NCI-H1105 treated with DMSO at 0.1 percent for 48 hours (cell line): ENCODE data around the gene UCKL1.
A peak's percentile ranks its signal among the peaks of the same experiment; 100 is the strongest.
"Not testable (repeated sequence)": the region's sequence is repeated elsewhere in the genome, so short reads cannot be mapped to it uniquely, and the experiment has no call there.

Source experiments
- DNase-seq: peaks from one replicate; lab custom pipeline; 2025; lab: John Stamatoyannopoulos, UW

UCKL1 gene

GRCh38 chr20:63955827-63956663, at the start of gene UCKL1:
TSS of gene UCKL1 (minus strand) at chr20:63956416. CDS start at chr20:63956372, 44 bp downstream.
- peak; percentile 82 for DNase-seq

GRCh38 chr20:64005394-64005793, 49.2 kb upstream of the UCKL1 start:
- no peak for DNase-seq

- no peak for DNase-seq
These were observed 47.9 kb upstream of the UCKL1 start for GRCh38 chr20:64003960-64004725.

GRCh38 chr20:64001607-64002011, 45.4 kb upstream of the UCKL1 start:
- peak; percentile 37 for DNase-seq

GRCh38 chr20:64000906-64001305, 44.7 kb upstream of the UCKL1 start:
- DNase-seq: no peak

- DNase-seq: no peak
These were observed 26.7 kb upstream of the UCKL1 start for GRCh38 chr20:63982937-63983336.

GRCh38 chr20:63980806-63981728, 24.9 kb upstream of the UCKL1 start, which contains the start of gene PRPF6:
TSS of gene PRPF6 (plus strand) at chr20:63981132. CDS start at chr20:63981246, 114 bp downstream.
- DNase-seq: peak; percentile 96

- DNase-seq: no peak
These were observed 24.1 kb upstream of the UCKL1 start for GRCh38 chr20:63980317-63980805.

- peak; percentile 50 for DNase-seq
These were observed 23.5 kb upstream of the UCKL1 start, which contains the start of gene SAMD10 for GRCh38 chr20:63979557-63980316. TSS of gene SAMD10 (minus strand) at chr20:63979642. CDS start at chr20:63979467, 175 bp downstream.

- DNase-seq: no peak
These were observed 23.0 kb upstream of the UCKL1 start for GRCh38 chr20:63979229-63979556.

- DNase-seq: peak; percentile 12
These were observed 22.4 kb upstream of the UCKL1 start for GRCh38 chr20:63978319-63979228.

GRCh38 chr20:63977739-63978276, 21.6 kb upstream of the UCKL1 start:
- DNase-seq: no peak

- DNase-seq: no peak
These were observed 20.9 kb upstream of the UCKL1 start for GRCh38 chr20:63976980-63977738.

- DNase-seq: not testable (repeated sequence)
These were observed 20.3 kb upstream of the UCKL1 start for GRCh38 chr20:63976511-63976910.

GRCh38 chr20:63974402-63975200, 18.4 kb upstream of the UCKL1 start:
- peak; percentile 40 for DNase-seq

- peak; percentile 62 for DNase-seq
These were observed 17.6 kb upstream of the UCKL1 start for GRCh38 chr20:63973636-63974401.

- DNase-seq: no peak
These were observed 16.9 kb upstream of the UCKL1 start for GRCh38 chr20:63973160-63973479.
